Measurements from ENCODE around the gene OFD1.

Gene OFD1

GRCh38 chrX:13816643-13817627 lies 82.4 kb downstream of the OFD1 start, which contains the start of gene GPM6B:
Gene GPM6B, minus strand, starts transcription at chrX:13817093. Its CDS starts 189 bp downstream, at chrX:13816904.
- Histone ChIP-seq H2AFZ (no peak within 1 kb of the TSS), H3K79me2 (no peaks in the 10 kb centered on the region), H3K36me3 (ENCODE audit: control insufficient read depth, insufficient read depth, low read length) (no peaks in the 10 kb centered on the region), H3K4me1 (no peaks in the 10 kb centered on the region), H3K27ac (no peak within 1 kb of the TSS), H3K4me2 (ENCODE audit: low read length) (no peak within 1 kb of the TSS), H3K4me3 (ENCODE audit: low read depth, low read length) (no peak within 1 kb of the TSS), H3K9me3 (ENCODE audit: control insufficient read depth, low read length) (no peaks in the 10 kb centered on the region), H3K9ac (no peak within 1 kb of the TSS), H3K27me3 (ENCODE audit: control insufficient read depth, insufficient read depth, low read length) (no peaks in the 10 kb centered on the region)
- no peak for TF ChIP-seq CTCF (IDR thresholded peaks at IDR 0.05)

Measured in parathyroid adenoma (tissue), 2 donors.